ENCODE data around the gene RFC4. TPM values are rescaled to one million over a fixed set of nuclear protein-coding genes. Genes with fewer than 3 reads are reported as not detected.
A peak's percentile ranks its signal among the peaks of the same experiment; 100 is the strongest.

Gene RFC4
- total and polyA plus RNA-seq, 9 of the 15 experiments (the other 6 are each of a cell fraction or from before 2014, with no cell fraction given), result 105 to 227 (median 180) TPM

GRCh38 chr3:186783731-186784515 is 22.4 kb downstream of the RFC4 start (continued):
- TF ChIP-seq ZBTB34 (CRISPR knock-in tag; IDR thresholded peaks at IDR 0.05), result no peak
- no peak for TF ChIP-seq CBX5 (IDR thresholded peaks at IDR 0.05; ENCODE audit: borderline replicate concordance, low read depth)
- TF ChIP-seq NFE2 (IDR thresholded peaks at IDR 0.05; ENCODE audit: low read depth), result no peak
- peak; percentile 62; the same call in 1 of the 2 replicates for TF ChIP-seq GABPB1 (CRISPR knock-in tag; IDR thresholded peaks at IDR 0.05)
- TF ChIP-seq CUX1 (CRISPR knock-in tag; IDR thresholded peaks at IDR 0.05), result no peak
- no peak for TF ChIP-seq RAD21 (CRISPR knock-in tag; conservative IDR thresholded peaks at IDR 0.05 in 1 of 2, IDR thresholded peaks at IDR 0.05 in 1 of 2)
- no peak for TF ChIP-seq ZNF785 (CRISPR knock-in tag; IDR thresholded peaks at IDR 0.05)
- TF ChIP-seq DMBX1 (CRISPR knock-in tag; IDR thresholded peaks at IDR 0.05; ENCODE audit: borderline replicate concordance), result no peak
- no peak for TF ChIP-seq HDAC8 (tag; IDR thresholded peaks at IDR 0.05)
- TF ChIP-seq ZSCAN29 (IDR thresholded peaks at IDR 0.05), result no peak
- TF ChIP-seq ZNF695 (CRISPR knock-in tag; IDR thresholded peaks at IDR 0.05), result 0 out of 2 replicates have a peak, but pooled peaks have one; percentile 13
- no peak for TF ChIP-seq MCM2 (IDR thresholded peaks at IDR 0.05; ENCODE audit: low read depth)
- TF ChIP-seq SIN3A (IDR thresholded peaks at IDR 0.05; ENCODE audit: borderline replicate concordance in 2 of 2, control insufficient read depth in 1 of 2, low read depth in 2 of 2, low read length in 2 of 2), result peak in 1 of 2 experiments; percentile 55; a peak in 2 of 4 replicates
- TF ChIP-seq MEIS2 (IDR thresholded peaks at IDR 0.05; ENCODE audit: partially characterized antibody), result peak; percentile 76
- no peak for TF ChIP-seq ZEB2 (IDR thresholded peaks at IDR 0.05)
- no peak for TF ChIP-seq COPS2 (conservative IDR thresholded peaks at IDR 0.05)
- no peak for TF ChIP-seq ZFPM2 (CRISPR knock-in tag; IDR thresholded peaks at IDR 0.05)
- TF ChIP-seq L3MBTL2 (IDR thresholded peaks at IDR 0.05), result no peak
- TF ChIP-seq RBM15 (IDR thresholded peaks at IDR 0.05; ENCODE audit: insufficient read depth, low read length), result no peak
- TF ChIP-seq SMARCA4 (IDR thresholded peaks at IDR 0.05), result no peak
- TF ChIP-seq ZBTB43 (CRISPR knock-in tag; IDR thresholded peaks at IDR 0.05), result no peak
- TF ChIP-seq BCL6 (CRISPR knock-in tag; IDR thresholded peaks at IDR 0.05), result no peak

Measured in K562 (cell line).